Measurements from ENCODE around the gene C2orf69.

DNA sequence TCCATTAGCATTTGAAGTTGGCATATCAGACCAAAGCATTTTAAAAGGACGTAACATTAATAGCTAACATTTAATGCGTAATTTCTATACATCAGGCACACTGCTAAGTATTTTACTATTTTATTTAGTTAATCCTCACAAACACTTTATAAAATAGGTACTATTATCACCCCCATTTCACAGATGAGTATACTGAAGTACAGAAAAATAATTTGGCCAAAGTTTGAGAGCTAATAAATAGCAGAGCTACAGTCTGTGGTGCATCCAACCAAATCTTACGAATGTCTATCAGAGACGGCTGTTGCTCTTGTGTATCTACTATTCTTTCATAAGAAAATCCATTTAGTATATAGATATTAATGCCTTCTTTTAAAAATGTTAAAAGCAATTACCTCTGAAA is 32.3 kb downstream of the C2orf69 start:
- TF ChIP-seq YY1 (IDR thresholded peaks at IDR 0.05; ENCODE audit: insufficient read depth, insufficient read length) = no peak
- no peak for TF ChIP-seq SUZ12 (IDR thresholded peaks at IDR 0.05; ENCODE audit: extremely low read depth, insufficient read depth, insufficient read length)
- TF ChIP-seq ZNF274 (IDR thresholded peaks at IDR 0.05; ENCODE audit: low read depth, low read length) = no peak
